ENCODE measurements around the gene GAB4. TPM values are rescaled to one million over a fixed set of nuclear protein-coding genes. Genes with fewer than 3 reads are reported as not detected.
"Not testable (repeated sequence)": the region's sequence is repeated elsewhere in the genome, so short reads cannot be mapped to it uniquely, and the experiment has no call there.

The GAB4 gene
- total RNA-seq, 4 donors from 2014 or later: not detected

DNA sequence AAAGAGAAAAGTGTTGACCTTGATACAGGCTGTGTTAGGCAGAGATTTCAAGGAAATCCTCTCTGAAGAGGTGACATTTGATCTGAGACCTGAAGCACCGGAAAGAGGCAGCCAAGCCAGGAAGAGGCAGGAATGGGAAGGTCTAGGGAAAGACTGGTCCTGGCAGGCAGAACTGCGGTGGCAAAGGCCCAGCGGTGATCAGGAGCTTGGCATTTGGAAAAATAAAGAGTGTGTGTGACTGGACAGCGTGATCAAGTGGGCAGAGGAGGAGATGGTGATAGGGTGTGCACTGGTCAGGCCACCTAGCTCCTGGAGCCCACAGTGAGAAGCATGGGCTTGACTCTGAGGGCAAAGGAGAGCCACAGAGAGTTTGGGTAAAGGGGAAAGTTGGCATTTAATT lies 27.2 kb upstream of the GAB4 start:
- DNase-seq (ENCODE audit: low spot score) (no peak), ATAC-seq (ENCODE audit: low FRiP score) (no peak)
- TF ChIP-seq, protein P1, sequence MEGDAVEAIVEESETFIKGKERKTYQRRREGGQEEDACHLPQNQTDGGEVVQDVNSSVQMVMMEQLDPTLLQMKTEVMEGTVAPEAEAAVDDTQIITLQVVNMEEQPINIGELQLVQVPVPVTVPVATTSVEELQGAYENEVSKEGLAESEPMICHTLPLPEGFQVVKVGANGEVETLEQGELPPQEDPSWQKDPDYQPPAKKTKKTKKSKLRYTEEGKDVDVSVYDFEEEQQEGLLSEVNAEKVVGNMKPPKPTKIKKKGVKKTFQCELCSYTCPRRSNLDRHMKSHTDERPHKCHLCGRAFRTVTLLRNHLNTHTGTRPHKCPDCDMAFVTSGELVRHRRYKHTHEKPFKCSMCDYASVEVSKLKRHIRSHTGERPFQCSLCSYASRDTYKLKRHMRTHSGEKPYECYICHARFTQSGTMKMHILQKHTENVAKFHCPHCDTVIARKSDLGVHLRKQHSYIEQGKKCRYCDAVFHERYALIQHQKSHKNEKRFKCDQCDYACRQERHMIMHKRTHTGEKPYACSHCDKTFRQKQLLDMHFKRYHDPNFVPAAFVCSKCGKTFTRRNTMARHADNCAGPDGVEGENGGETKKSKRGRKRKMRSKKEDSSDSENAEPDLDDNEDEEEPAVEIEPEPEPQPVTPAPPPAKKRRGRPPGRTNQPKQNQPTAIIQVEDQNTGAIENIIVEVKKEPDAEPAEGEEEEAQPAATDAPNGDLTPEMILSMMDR (IDR thresholded peaks at IDR 0.05): no peak

GRCh38 chr22:17034532-17034931 lies 26.5 kb upstream of the GAB4 start:
- not testable (repeated sequence) for DNase-seq (ENCODE audit: low spot score); ATAC-seq (ENCODE audit: low FRiP score)

DNA sequence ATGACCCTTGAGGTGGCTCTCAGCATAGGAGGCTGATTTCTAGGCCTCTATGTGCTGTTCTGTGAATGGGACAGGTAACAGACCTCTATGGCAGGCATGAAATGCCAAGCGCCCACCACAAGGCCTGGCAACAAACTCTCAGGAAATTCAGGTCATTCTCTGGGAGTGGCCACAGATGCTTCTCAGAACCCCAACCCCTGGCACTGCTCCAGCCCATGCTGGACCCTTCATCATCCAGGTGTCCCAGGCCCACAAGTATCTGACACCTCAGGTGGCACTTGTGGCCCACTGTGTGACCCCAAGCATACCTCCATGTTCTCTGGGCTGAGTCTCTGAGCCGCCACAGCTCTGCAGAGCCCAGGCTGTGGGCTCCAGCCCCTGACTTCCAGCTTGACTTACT lies 24.3 kb upstream of the GAB4 start:
- ATAC-seq (ENCODE audit: low FRiP score); DNase-seq (ENCODE audit: low spot score): not testable (repeated sequence)

DNA sequence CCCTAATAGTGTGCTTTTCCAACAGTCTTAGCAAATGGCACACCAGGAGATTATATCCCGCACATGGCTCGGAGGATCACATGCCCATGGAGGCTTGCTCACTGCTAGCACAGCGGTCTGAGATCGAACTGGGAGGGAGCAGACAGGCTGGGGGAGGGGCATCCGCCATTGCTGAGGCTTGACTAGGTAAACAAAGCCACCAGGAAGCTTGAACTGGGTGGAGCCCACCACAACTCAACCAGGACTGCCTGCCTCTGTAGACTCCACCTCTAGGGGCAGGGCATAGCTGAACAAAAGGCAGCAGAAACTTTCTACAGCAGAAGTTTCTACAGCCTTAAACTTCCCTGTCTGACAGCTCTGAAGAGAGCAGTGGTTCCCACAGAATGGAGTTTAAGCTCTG lies 16.4 kb upstream of the GAB4 start:
- DNase-seq (ENCODE audit: low spot score); ATAC-seq (ENCODE audit: low FRiP score): not testable (repeated sequence)

GRCh38 chr22:17015552-17015951 lies 7.5 kb upstream of the GAB4 start:
- ATAC-seq (ENCODE audit: low FRiP score); DNase-seq (ENCODE audit: low spot score): not testable (repeated sequence)

- ATAC-seq (ENCODE audit: low FRiP score); DNase-seq (ENCODE audit: low spot score): not testable (repeated sequence)
Observed at GRCh38 chr22:17014101-17014440, 6.0 kb upstream of the GAB4 start.

DNA sequence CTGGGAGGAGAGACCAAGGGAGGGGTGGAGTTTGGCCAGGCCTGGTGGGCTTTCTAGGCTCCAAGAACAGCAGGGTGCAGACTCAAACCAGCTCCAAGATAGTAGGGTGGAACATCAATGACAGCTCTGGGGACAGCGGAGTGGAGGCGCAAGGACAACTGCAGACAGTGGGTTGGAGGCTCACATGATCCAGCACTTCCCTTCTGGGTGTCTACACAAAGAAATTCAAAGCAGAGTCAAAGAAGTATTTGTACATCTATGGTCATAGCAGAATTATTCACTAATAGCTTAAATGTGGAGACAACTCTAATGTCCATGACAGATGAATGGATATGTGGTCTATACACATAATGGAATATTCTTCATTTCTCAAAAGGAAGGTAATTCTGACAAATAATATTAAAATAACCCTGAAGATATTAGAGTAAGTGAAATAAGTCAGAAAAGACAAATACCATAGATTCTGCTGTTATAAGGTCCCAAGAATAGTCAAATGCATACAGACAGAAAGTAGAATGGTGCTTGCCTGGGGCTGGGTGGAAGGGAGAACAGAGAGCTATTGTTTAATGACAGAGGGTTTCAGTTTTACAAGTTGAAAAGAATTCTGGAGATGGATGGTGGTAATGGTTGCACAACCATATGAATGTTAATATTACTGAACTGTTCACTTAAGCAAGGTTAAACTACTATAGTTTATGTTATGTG lies 5.5 kb upstream of the GAB4 start:
- ATAC-seq (ENCODE audit: low FRiP score) (no peak), DNase-seq (ENCODE audit: low spot score) (no peak)
- TF ChIP-seq, protein P1 (IDR thresholded peaks at IDR 0.05): no peak

DNA sequence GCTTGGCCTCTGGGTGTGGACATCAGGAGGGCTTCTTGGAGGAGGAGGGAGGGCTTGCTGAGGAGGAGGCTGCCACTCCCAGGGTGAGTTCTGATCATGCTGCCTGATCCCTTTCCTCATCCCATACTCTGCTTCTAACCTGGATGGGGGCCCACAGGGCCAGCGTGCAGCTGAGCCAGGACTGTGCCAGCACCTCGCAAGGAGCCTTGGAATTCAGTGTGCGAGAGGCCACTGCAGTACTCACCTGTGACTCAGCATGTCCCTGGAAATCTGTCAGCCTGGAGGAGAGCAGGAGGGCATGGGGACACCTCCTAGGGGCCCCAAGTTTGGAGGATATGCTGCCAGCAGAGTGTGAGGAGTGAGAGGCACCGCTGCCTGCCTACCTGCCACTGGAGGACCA lies 4.2 kb upstream of the GAB4 start:
- ATAC-seq (ENCODE audit: low FRiP score) (no peak), DNase-seq (ENCODE audit: low spot score) (no peak)
- TF ChIP-seq, protein P1 (IDR thresholded peaks at IDR 0.05): no peak

- no peak for DNase-seq (ENCODE audit: low spot score)
- ATAC-seq (ENCODE audit: low FRiP score): no peak
- TF ChIP-seq, protein P1 (IDR thresholded peaks at IDR 0.05): no peak
Observed at GRCh38 chr22:17009640-17010291, 1.7 kb upstream of the GAB4 start.

GRCh38 chr22:17007257-17007656 lies 765 bp downstream of the GAB4 start:
- no peak for ATAC-seq (ENCODE audit: low FRiP score)
- no peak for DNase-seq (ENCODE audit: low spot score)
- TF ChIP-seq, protein P1 (IDR thresholded peaks at IDR 0.05): no peak

Measured in omental fat pad (tissue), 4 donors.